Germinal center (tissue), 1 donor: Measurements from ENCODE around the gene STX18.

Experiments
- DNase-seq: peaks from one replicate; pipeline ENCODE4 v3.0.0; 2012; ENCODE audit warnings: mixed read lengths, low spot score

Gene STX18

DNA sequence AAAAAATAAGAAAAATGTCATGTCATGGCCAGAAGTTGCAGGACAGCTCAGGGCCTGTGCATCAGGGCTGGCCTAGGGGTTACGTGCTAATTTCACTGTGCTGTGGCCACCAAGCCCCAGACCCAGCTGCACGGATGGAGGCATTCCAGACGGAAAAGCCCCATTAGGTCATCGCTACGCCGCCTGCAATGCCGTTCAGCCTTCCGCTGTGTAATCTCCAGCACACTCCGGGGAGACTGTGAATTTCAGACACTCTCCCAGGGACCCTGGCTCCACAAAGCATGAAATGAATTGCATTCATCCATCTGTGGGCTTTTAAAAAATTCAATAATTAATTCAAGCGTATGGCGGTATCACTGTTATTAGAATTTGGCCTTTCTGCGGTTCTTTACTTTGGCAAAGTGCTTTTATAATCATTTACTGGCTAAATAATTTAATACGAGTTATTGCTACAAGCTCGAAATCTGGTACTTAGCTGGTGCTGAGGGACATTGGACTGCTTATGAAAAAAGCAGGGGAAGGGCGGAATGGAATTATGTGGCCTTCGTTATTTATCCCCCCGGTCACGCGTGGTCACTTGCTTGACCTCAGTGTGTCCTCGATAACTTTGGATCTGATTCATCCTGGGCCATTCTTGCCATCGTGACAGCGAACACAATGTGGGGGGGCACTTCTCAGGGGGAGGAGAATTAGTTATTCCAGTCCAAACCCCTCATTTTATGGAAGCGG is 164.0 kb downstream of the STX18 start:
- no peak for DNase-seq

DNA sequence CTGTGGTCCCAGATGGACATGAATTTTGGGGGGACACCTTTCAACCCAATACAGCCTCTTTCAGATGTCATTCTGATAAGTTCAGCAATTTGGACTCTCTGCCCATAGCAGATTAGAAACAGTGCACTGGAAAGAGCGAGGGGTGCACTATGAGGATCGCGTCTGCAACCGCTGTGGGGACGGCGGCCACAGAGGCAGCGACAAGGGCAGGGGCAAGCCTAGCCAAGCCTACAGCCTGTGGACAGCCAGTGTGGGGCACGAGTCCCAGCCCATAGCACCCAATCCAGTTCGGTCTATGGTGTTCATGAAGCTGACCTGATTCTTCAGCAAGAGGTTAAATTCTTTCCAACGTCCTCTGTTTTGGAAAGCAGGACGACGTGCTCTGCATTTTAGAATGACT is 164.7 kb downstream of the STX18 start:
- no peak for DNase-seq

DNA sequence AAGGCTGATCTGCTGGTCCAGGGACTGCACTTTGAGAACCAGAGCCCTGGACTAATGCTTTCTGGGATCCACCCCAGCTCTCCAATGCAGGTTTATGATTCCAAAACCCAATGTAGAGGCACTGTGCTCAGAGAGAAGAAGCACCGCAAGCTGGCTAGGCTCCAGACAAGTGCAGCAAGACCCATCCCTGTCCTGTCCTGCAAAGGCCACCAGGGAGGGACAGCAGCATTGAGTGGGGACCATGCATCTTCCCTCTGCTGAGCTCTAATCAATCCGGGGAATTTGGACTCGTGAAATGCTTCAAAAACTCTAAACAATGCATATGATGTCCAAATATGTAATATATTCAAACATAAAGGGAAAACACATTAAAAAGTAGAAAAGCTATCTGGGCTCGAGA is 165.8 kb downstream of the STX18 start:
- no peak for DNase-seq

DNA sequence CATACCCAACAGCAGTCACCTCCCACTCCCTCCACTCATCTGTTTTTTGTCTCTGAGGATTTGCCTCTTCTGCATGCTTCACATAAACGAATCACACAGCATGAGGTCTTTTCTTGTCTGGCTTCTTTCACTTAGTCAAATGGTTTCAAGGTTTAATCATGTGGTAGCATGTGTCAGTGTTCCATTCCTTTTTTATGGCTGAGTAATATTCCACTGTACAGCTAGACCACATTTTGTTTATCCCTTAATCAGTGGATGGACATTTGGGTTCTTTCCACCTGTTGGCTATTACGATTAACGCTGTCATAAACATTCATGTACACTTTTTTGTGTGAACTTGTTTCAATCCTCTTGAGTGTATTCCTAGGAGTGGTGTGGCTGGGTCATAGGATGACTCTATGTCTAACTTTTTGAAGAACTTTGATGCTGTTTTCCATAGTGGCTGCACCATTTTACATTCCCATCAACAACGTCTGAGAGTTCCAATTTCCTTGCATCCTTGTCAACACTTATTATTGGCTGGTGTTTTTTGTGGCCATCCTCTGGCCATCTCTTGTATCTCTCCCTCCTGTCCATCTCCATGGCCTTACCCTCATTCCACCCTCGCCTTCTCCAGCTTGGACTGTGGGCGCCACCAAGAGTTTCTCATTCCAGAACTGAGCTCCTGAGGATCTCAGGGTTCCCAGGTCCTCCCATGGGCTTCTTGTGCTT is 167.3 kb downstream of the STX18 start:
- no peak for DNase-seq
